H1 (cell line): ENCODE measurements around the gene IGLON5. TPM values are rescaled to one million over a fixed set of nuclear protein-coding genes. Genes with fewer than 3 reads are reported as not detected.

ENCODE experiments used
- ATF2 ChIP-seq: IDR thresholded peaks from 2 replicates; pipeline ENCODE4 v1.6.1; 2012; ENCODE audit warnings: low read length, inconsistent platforms
- CBX5 ChIP-seq: fragments of 300-800, 300-1000 bp; sonication (generic); IDR thresholded peaks from 2 replicates; pipeline ENCODE4 v1.7.1; 2016; ENCODE audit warnings: antibody characterized with exemption, low read length, low read depth
- CHD7 ChIP-seq: fragments of 300-600 bp; sonication (generic); IDR thresholded peaks from 2 replicates; pipeline ENCODE4 v1.7.1; 2012; ENCODE audit warnings: low read length, moderate library complexity, mild to moderate bottlenecking, inconsistent platforms; ENCODE audit not compliant: insufficient replicate concordance
- KDM5A ChIP-seq: fragments of 200-600 bp; IDR thresholded peaks from 2 replicates; pipeline ENCODE4 v1.7.1; 2012; ENCODE audit warnings: mild to moderate bottlenecking, low read length, inconsistent platforms, mixed read lengths
- POU5F1 ChIP-seq: IDR thresholded peaks from 2 replicates; pipeline ENCODE4 v1.6.1; 2011; ENCODE audit warnings: low read depth, mild to moderate bottlenecking, low read length, moderate library complexity
- polyA plus RNA-seq, 7 experiments: library from polyadenylated mRNA; depleted of rRNA in 3 of 7; stranded (reverse) in 5 of 7; unstranded in 2 of 7; fragments of >200 nt in 5 of 7; fragments of 200-250 nt in 2 of 7; gene quantifications; 1 replicate in 5 of 7; 2 replicates in 1 of 7; 4 replicates in 1 of 7; pipeline versions ENCODE4 v1.2.1 to v1.2.3, GENCODE V29; 2011 to 2013; ENCODE audit warnings: missing spikeins in 2 of 7, mixed read lengths in 2 of 7
- total RNA-seq: library from RNA; stranded (reverse); fragmentation: NEBNext Ultra II Directional; extraction: Animal tissue kit (Norgen Biotek cat#: 25700); gene quantifications from 2 replicates; pipeline ENCODE4 v1.2.1, GENCODE V29; 2021

IGLON5 gene
- total and polyA plus RNA-seq, 2 of the 8 experiments (the other 6 are each of a cell fraction or from before 2014, with no cell fraction given) = 31.8 to 34.6 TPM

- TF ChIP-seq ATF2 (no peak), KDM5A (no peak), CBX5 (no peak), POU5F1 (no peak), CHD7 (no peak)
Observed at GRCh38 chr19:51316688-51317087, 5.2 kb downstream of the IGLON5 start (continued).
